Epithelial cell of umbilical artery (primary cell): ENCODE data around the gene ZBTB12. TPM values are rescaled to one million over a fixed set of nuclear protein-coding genes. Genes with fewer than 3 reads are reported as not detected.

Source experiments
- total RNA-seq: library from RNA; depleted of rRNA; stranded (reverse); fragments of >200 nt; gene quantifications from 2 replicates; pipeline ENCODE4 v1.2.3, GENCODE V29; 2014

Gene ZBTB12
- total RNA-seq = 2.6 and 2.9 TPM in 2 replicates

GRCh38 chr6:31901953-31902643 is at the start of gene ZBTB12:
Gene ZBTB12, minus strand, starts transcription at chr6:31902086. Its CDS starts 781 bp downstream, at chr6:31901305.

GRCh38 chr6:31945507-31946369 is 43.9 kb upstream of the ZBTB12 start, which contains the start of gene CFB:
Gene CFB, plus strand, starts transcription at chr6:31946095. Its CDS starts 127 bp downstream, at chr6:31946222.

GRCh38 chr6:31927242-31927862 is 25.5 kb upstream of the ZBTB12 start, which contains the start of gene C2:
Gene C2, plus strand, starts transcription at chr6:31927717. Its CDS starts 36 bp downstream, at chr6:31927753.

GRCh38 chr6:31897612-31898382 is 4.1 kb downstream of the ZBTB12 start, which contains the start of gene EHMT2:
Gene EHMT2, minus strand, starts transcription at chr6:31897698. Its CDS starts 21 bp downstream, at chr6:31897677.

GRCh38 chr6:31878726-31879125 is 23.2 kb downstream of the ZBTB12 start, which contains the start of gene SLC44A4:
Gene SLC44A4, minus strand, starts transcription at chr6:31878997. Its CDS starts 17 bp downstream, at chr6:31878980.

GRCh38 chr6:31862344-31863235 is 39.3 kb downstream of the ZBTB12 start, which contains the start of gene NEU1:
Gene NEU1, minus strand, starts transcription at chr6:31862821. Its CDS starts 45 bp downstream, at chr6:31862776.

Other genes with a start within 250 kb of the ZBTB12 start
- gene BAG6, start 249.4 kb downstream of the ZBTB12 start, total RNA-seq = 90.4 and 110 TPM in 2 replicates
- gene APOM, start 246.2 kb downstream of the ZBTB12 start, total RNA-seq = 0.30 TPM in 1 of 2 replicates, not detected in the other
- gene C6orf47, start 241.3 kb downstream of the ZBTB12 start, total RNA-seq = 18.8 and 21.1 TPM in 2 replicates
- 10.2 and 10.7 TPM in 2 replicates for gene GPANK1, start 237.1 kb downstream of the ZBTB12 start, total RNA-seq
- 84.3 and 95.2 TPM in 2 replicates for gene CSNK2B, start 236.0 kb downstream of the ZBTB12 start, total RNA-seq
- 0.97 and 1.7 TPM in 2 replicates for gene LY6G5B, start 232.1 kb downstream of the ZBTB12 start, total RNA-seq
- under 0.01 and 2.7 TPM in 2 replicates for gene LY6G5C, start 221.0 kb downstream of the ZBTB12 start, total RNA-seq
- 41.3 and 51.1 TPM in 2 replicates for gene ABHD16A, start 198.8 kb downstream of the ZBTB12 start, total RNA-seq
- gene LY6G6F, start 195.2 kb downstream of the ZBTB12 start, total RNA-seq = not detected in 2 replicates
- not detected in 2 replicates for gene LY6G6D, start 186.7 kb downstream of the ZBTB12 start, total RNA-seq
- gene LY6G6C, start 180.3 kb downstream of the ZBTB12 start, total RNA-seq = not detected in 2 replicates
- not detected in 2 replicates for gene MPIG6B, start 178.7 kb downstream of the ZBTB12 start, total RNA-seq
- 68.5 and 79.6 TPM in 2 replicates for gene DDAH2, start 172.8 kb downstream of the ZBTB12 start, total RNA-seq
- gene CLIC1, start 165.6 kb downstream of the ZBTB12 start, total RNA-seq = 865 and 1,138 TPM in 2 replicates
- gene MSH5, start 162.1 kb downstream of the ZBTB12 start, total RNA-seq = 7.1 and 7.9 TPM in 2 replicates
- 0.65 TPM in 1 of 2 replicates, not detected in the other for gene SAPCD1, start 139.4 kb downstream of the ZBTB12 start, total RNA-seq
- not detected in 2 replicates for gene VWA7, start 124.8 kb downstream of the ZBTB12 start, total RNA-seq
- gene VARS1, start 106.3 kb downstream of the ZBTB12 start, total RNA-seq = 50.3 and 57.1 TPM in 2 replicates
- gene LSM2, start 95.1 kb downstream of the ZBTB12 start, total RNA-seq = 57.2 and 65.0 TPM in 2 replicates
- gene HSPA1L, start 86.8 kb downstream of the ZBTB12 start, total RNA-seq = 0.76 and 0.97 TPM in 2 replicates
- 43.5 and 61.9 TPM in 2 replicates for gene HSPA1A, start 86.5 kb downstream of the ZBTB12 start, total RNA-seq
- gene HSPA1B, start 74.3 kb downstream of the ZBTB12 start, total RNA-seq = 60.1 and 104 TPM in 2 replicates
- 58.1 and 93.8 TPM in 2 replicates for gene NEU1, start 39.3 kb downstream of the ZBTB12 start, total RNA-seq
- 0.15 and 0.32 TPM in 2 replicates for gene SLC44A4, start 23.1 kb downstream of the ZBTB12 start, total RNA-seq
- gene EHMT2, start 4.4 kb downstream of the ZBTB12 start, total RNA-seq = 36.4 and 43.8 TPM in 2 replicates
- not detected in 2 replicates for gene C2, start 25.6 kb upstream of the ZBTB12 start, total RNA-seq
- gene CFB, start 44.0 kb upstream of the ZBTB12 start, total RNA-seq = 1.3 and 7.9 TPM in 2 replicates
- gene NELFE, start 56.9 kb upstream of the ZBTB12 start, total RNA-seq = 118 and 128 TPM in 2 replicates
- gene SKIC2, start 57.1 kb upstream of the ZBTB12 start, total RNA-seq = 33.7 and 49.4 TPM in 2 replicates
- gene DXO, start 70.1 kb upstream of the ZBTB12 start, total RNA-seq = 10.6 and 12.7 TPM in 2 replicates
- 0.65 and 0.91 TPM in 2 replicates for gene C4A, start 80.0 kb upstream of the ZBTB12 start, total RNA-seq
- 0.32 and 1.1 TPM in 2 replicates for gene C4B, start 112.7 kb upstream of the ZBTB12 start, total RNA-seq
- not detected in 2 replicates for gene CYP21A2, start 136.3 kb upstream of the ZBTB12 start, total RNA-seq
- under 0.01 and 0.15 TPM in 2 replicates for gene TNXB, start 207.3 kb upstream of the ZBTB12 start, total RNA-seq
- 15.3 and 15.7 TPM in 2 replicates for gene ATF6B, start 226.2 kb upstream of the ZBTB12 start, total RNA-seq
- gene FKBPL, start 228.2 kb upstream of the ZBTB12 start, total RNA-seq = 7.4 and 9.7 TPM in 2 replicates
- under 0.01 and 0.30 TPM in 2 replicates for gene PRRT1, start 249.9 kb upstream of the ZBTB12 start, total RNA-seq